K562 (cell line): ENCODE results near the gene AP2M1. TPM values are rescaled to one million over a fixed set of nuclear protein-coding genes. Genes with fewer than 3 reads are reported as not detected.

Experiments used
- FOXA1 ChIP-seq: fragments of 450-650 bp; IDR thresholded peaks from 2 replicates; pipeline ENCODE4 v1.6.1; 2016; ENCODE audit warnings: mild to moderate bottlenecking, borderline replicate concordance
- NCOR1 ChIP-seq: fragments of 450-650 bp; IDR thresholded peaks from 2 replicates; pipeline ENCODE4 v1.6.1; 2016; ENCODE audit warnings: mild to moderate bottlenecking, moderate library complexity
- NR2C1 ChIP-seq, 2 experiments: fragments of 450-650 bp; IDR thresholded peaks; 2 replicates each; pipeline ENCODE4 v1.6.1; 2017; ENCODE audit warnings: mild to moderate bottlenecking in 2 of 2, antibody characterized with exemption in 1 of 2, inconsistent platforms in 1 of 2, missing compliant biosample characterization in 1 of 2, missing genetic modification characterization in 1 of 2
- PCBP1 ChIP-seq: fragments of 200-400 bp; formaldehyde crosslinking; IDR thresholded peaks from 2 replicates; pipeline ENCODE4 v1.6.1; 2018; ENCODE audit warnings: mild to moderate bottlenecking, low read depth, low read length; ENCODE audit not compliant: poor library complexity, severe bottlenecking
- POU5F1 ChIP-seq: fragments of 150-350 bp; IDR thresholded peaks from 2 replicates; pipeline ENCODE4 v1.6.1; 2014; ENCODE audit warnings: borderline replicate concordance, low read length, low read depth, mild to moderate bottlenecking; ENCODE audit not compliant: partially characterized antibody
- PREB ChIP-seq: sonication (generic); formaldehyde crosslinking; IDR thresholded peaks from 2 replicates; pipeline ENCODE4 v1.8.1; 2023; ENCODE audit warnings: mild to moderate bottlenecking, missing genetic modification reagents
- RBM15 ChIP-seq: fragments of 200-400 bp; formaldehyde crosslinking; IDR thresholded peaks from 2 replicates; pipeline ENCODE4 v1.6.1; 2018; ENCODE audit warnings: mild to moderate bottlenecking, low read length, moderate library complexity; ENCODE audit not compliant: insufficient read depth
- SAFB2 ChIP-seq: fragments of 200-400 bp; formaldehyde crosslinking; IDR thresholded peaks from 2 replicates; pipeline ENCODE4 v1.6.1; 2018; ENCODE audit warnings: borderline replicate concordance, low read length, low read depth, moderate library complexity; ENCODE audit not compliant: severe bottlenecking
- SIN3B ChIP-seq: fragments of 450-650 bp; IDR thresholded peaks from 2 replicates; pipeline ENCODE4 v1.6.1; 2017; ENCODE audit warnings: low read depth, mild to moderate bottlenecking, moderate library complexity
- SMARCB1 ChIP-seq: IDR thresholded peaks from 2 replicates; pipeline ENCODE4 v1.6.1; 2011; ENCODE audit warnings: improper control_type of control experiment, low read depth; ENCODE audit not compliant: insufficient read length
- TCF3 ChIP-seq: sonication (generic); formaldehyde crosslinking; IDR thresholded peaks from 2 replicates; pipeline ENCODE4 v1.4.0; 2020; ENCODE audit warnings: mild to moderate bottlenecking, missing genetic modification reagents
- TCF7 ChIP-seq: sonication (generic); IDR thresholded peaks from 2 replicates; pipeline ENCODE4 v1.6.1; 2016; ENCODE audit warnings: antibody characterized with exemption, borderline replicate concordance
- THAP7 ChIP-seq: fragments of 250-450 bp; sonication (Bioruptor Pico); IDR thresholded peaks from 2 replicates; pipeline ENCODE4 v1.5.0; 2021
- ZBTB1 ChIP-seq: sonication (generic); formaldehyde crosslinking; IDR thresholded peaks from 2 replicates; pipeline ENCODE4 v1.8.1; 2023; ENCODE audit warnings: missing genetic modification reagents, low read depth, mild to moderate bottlenecking, borderline replicate concordance
- ZFX ChIP-seq: sonication (generic); formaldehyde crosslinking; IDR thresholded peaks from 2 replicates; pipeline ENCODE4 v1.8.0; 2022; ENCODE audit warnings: mild to moderate bottlenecking, missing genetic modification reagents, moderate library complexity
- ZNF124 ChIP-seq: sonication (generic); formaldehyde crosslinking; IDR thresholded peaks from 2 replicates; pipeline ENCODE4 v1.8.1; 2022; ENCODE audit warnings: missing genetic modification reagents
- ZNF347 ChIP-seq: fragments of 450-650 bp; formaldehyde crosslinking; IDR thresholded peaks from 2 replicates; pipeline ENCODE4 v1.4.0; 2020; ENCODE audit warnings: low read depth, mild to moderate bottlenecking, moderate library complexity
- ZNF511 ChIP-seq: sonication (generic); formaldehyde crosslinking; IDR thresholded peaks from 2 replicates; pipeline ENCODE4 v1.8.0; 2022; ENCODE audit warnings: mild to moderate bottlenecking, missing genetic modification reagents
- ZNF75A ChIP-seq: fragments of 450-650 bp; formaldehyde crosslinking; IDR thresholded peaks from 2 replicates; pipeline ENCODE4 v1.4.0; 2020; ENCODE audit warnings: mild to moderate bottlenecking
- ZNF778 ChIP-seq: fragments of 450-650 bp; formaldehyde crosslinking; IDR thresholded peaks from 2 replicates; pipeline ENCODE4 v1.4.0; 2020; ENCODE audit warnings: mild to moderate bottlenecking, moderate library complexity
- polyA plus RNA-seq, 8 experiments: library from polyadenylated mRNA; depleted of rRNA in 4 of 8; stranded (reverse) in 5 of 8; unstranded in 3 of 8; fragments of >200 nt; fragmentation: Nextera tagmentation in 2 of 8; fragmentation: Illumina TruSeq in 1 of 8; extraction: Ambion mirVana in 2 of 8; extraction: Trizol in 1 of 8; gene quantifications; 2 replicates each; pipeline versions ENCODE4 v1.2.1 to v1.2.3, GENCODE V29; 2011 to 2014; ENCODE audit warnings: inconsistent platforms in 1 of 8, missing spikeins in 1 of 8
- total RNA-seq, 7 experiments: library from RNA; depleted of rRNA in 6 of 7; stranded (reverse); fragments of >200 nt in 6 of 7; fragmentation: Illumina TruSeq in 2 of 7; extraction: Trizol in 2 of 7; gene quantifications; 2 replicates each; pipeline versions ENCODE4 v1.2.1 to v1.2.3, GENCODE V29; 2011 to 2021; ENCODE audit warnings: low replicate concordance in 1 of 7
- TF ChIP-seq, protein P1 (sequence below): fragments of 450-650 bp; IDR thresholded peaks from 2 replicates; pipeline ENCODE4 v1.6.1; 2016; ENCODE audit warnings: missing biosample characterization, missing genetic modification characterization
- TF ChIP-seq, protein P2 (sequence below): sonication (generic); formaldehyde crosslinking; IDR thresholded peaks from 2 replicates; pipeline ENCODE4 v1.8.0; 2022; ENCODE audit warnings: mild to moderate bottlenecking, missing genetic modification reagents

AP2M1 gene
- total and polyA plus RNA-seq, 9 of the 15 experiments (the other 6 are each of a cell fraction or from before 2014, with no cell fraction given) = 118 to 505 (median 296) TPM

GRCh38 chr3:184174284-184174645 lies 390 bp upstream of the AP2M1 start (continued):
- TF ChIP-seq ZNF347 = no peak
- no peak for TF ChIP-seq SMARCB1
- TF ChIP-seq ZFX (CRISPR knock-in tag) = no peak
- no peak for TF ChIP-seq TCF7
- TF ChIP-seq PCBP1 = no peak
- peak; percentile 58 for TF ChIP-seq POU5F1
- TF ChIP-seq, protein P1, sequence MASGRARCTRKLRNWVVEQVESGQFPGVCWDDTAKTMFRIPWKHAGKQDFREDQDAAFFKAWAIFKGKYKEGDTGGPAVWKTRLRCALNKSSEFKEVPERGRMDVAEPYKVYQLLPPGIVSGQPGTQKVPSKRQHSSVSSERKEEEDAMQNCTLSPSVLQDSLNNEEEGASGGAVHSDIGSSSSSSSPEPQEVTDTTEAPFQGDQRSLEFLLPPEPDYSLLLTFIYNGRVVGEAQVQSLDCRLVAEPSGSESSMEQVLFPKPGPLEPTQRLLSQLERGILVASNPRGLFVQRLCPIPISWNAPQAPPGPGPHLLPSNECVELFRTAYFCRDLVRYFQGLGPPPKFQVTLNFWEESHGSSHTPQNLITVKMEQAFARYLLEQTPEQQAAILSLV (tag) = no peak
- no peak for TF ChIP-seq SIN3B
- no peak for TF ChIP-seq ZNF75A
- no peak for TF ChIP-seq RBM15
- TF ChIP-seq TCF3 (CRISPR knock-in tag) = no peak
- no peak for TF ChIP-seq NCOR1
- no peak for TF ChIP-seq SAFB2
- TF ChIP-seq ZNF511 (CRISPR knock-in tag) = no peak
- TF ChIP-seq, protein P2, sequence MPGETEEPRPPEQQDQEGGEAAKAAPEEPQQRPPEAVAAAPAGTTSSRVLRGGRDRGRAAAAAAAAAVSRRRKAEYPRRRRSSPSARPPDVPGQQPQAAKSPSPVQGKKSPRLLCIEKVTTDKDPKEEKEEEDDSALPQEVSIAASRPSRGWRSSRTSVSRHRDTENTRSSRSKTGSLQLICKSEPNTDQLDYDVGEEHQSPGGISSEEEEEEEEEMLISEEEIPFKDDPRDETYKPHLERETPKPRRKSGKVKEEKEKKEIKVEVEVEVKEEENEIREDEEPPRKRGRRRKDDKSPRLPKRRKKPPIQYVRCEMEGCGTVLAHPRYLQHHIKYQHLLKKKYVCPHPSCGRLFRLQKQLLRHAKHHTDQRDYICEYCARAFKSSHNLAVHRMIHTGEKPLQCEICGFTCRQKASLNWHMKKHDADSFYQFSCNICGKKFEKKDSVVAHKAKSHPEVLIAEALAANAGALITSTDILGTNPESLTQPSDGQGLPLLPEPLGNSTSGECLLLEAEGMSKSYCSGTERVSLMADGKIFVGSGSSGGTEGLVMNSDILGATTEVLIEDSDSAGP (CRISPR knock-in tag) = no peak
- TF ChIP-seq PREB = no peak
- no peak for TF ChIP-seq ZNF124 (CRISPR knock-in tag)
- no peak for TF ChIP-seq THAP7 (CRISPR knock-in tag)
- no peak for TF ChIP-seq ZNF778 (CRISPR knock-in tag)
- TF ChIP-seq ZBTB1 (CRISPR knock-in tag) = no peak
- no peak for TF ChIP-seq FOXA1
- 0 out of 2 replicates have a peak, but pooled peaks have one; percentile 32 for TF ChIP-seq NR2C1 (IDR thresholded peaks at IDR 0.05)
- no peak for TF ChIP-seq NR2C1 (tag; IDR thresholded peaks at IDR 0.05)
